CD14-positive monocyte (primary cell): ENCODE data around the gene LPAR5. TPM values are rescaled to one million over a fixed set of nuclear protein-coding genes. Genes with fewer than 3 reads are reported as not detected.
A peak's percentile ranks its signal among the peaks of the same experiment; 100 is the strongest.

Source experiments
- DNase-seq, 3 donors: peaks; one replicate each; pipeline ENCODE4 v3.0.0-alpha.2; 2011 to 2022
- H2AFZ ChIP-seq: 2 replicates; pipeline ENCODE4 v1.6.0; 2012; ENCODE audit warnings: mild to moderate bottlenecking, low read depth, low read length, inconsistent platforms; ENCODE audit not compliant: insufficient read depth, poor library complexity, severe bottlenecking
- H3K27ac ChIP-seq, 2 donors: 1 replicate in 1 of 2; 2 replicates in 1 of 2; pipeline ENCODE4 v1.5.1; 2012 to 2013; ENCODE audit warnings: low read length in 2 of 2, control low read depth in 1 of 2, inconsistent platforms in 1 of 2, low read depth in 1 of 2, mild to moderate bottlenecking in 1 of 2
- H3K27me3 ChIP-seq, 2 donors: one replicate each; pipeline versions ENCODE4 v1.6.0 to v1.6.1; 2011 to 2013; ENCODE audit warnings: low read length in 2 of 2; ENCODE audit not compliant: control insufficient read depth in 2 of 2, insufficient read depth in 2 of 2
- H3K36me3 ChIP-seq, 2 donors: replicated peaks in 1 of 2; 1 replicate in 1 of 2; 2 replicates in 1 of 2; pipeline versions ENCODE4 v1.5.1 to v1.6.1; 2012 to 2013; ENCODE audit warnings: low read length in 2 of 2, control low read depth in 1 of 2, inconsistent platforms in 1 of 2, mild to moderate bottlenecking in 1 of 2; ENCODE audit not compliant: insufficient read depth in 2 of 2, control insufficient read depth in 1 of 2
- H3K4me1 ChIP-seq, 2 donors: 1 replicate in 1 of 2; 2 replicates in 1 of 2; pipeline versions ENCODE4 v1.5.1 to v1.6.1; 2012 to 2013; ENCODE audit warnings: low read length in 2 of 2, control low read depth in 1 of 2, inconsistent platforms in 1 of 2, mild to moderate bottlenecking in 1 of 2, moderate library complexity in 1 of 2; ENCODE audit not compliant: insufficient read depth in 2 of 2, control insufficient read depth in 1 of 2
- H3K4me2 ChIP-seq: replicated peaks from 2 replicates; pipeline ENCODE3; 2012; ENCODE audit warnings: low read length, moderate library complexity, mild to moderate bottlenecking; ENCODE audit not compliant: poor library complexity, severe bottlenecking; ENCODE audit errors: extremely low read depth
- H3K4me3 ChIP-seq, 3 experiments: fragments of 200-600 bp in 1 of 3; sonication (generic) in 1 of 3; replicated peaks in 1 of 3; 1 replicate in 2 of 3; 2 replicates in 1 of 3; pipeline ENCODE4 v1.5.1; 2011 to 2013; ENCODE audit warnings: low read length in 3 of 3, mild to moderate bottlenecking in 3 of 3, control low read depth in 2 of 3, low read depth in 2 of 3, inconsistent platforms in 1 of 3, moderate library complexity in 1 of 3
- H3K79me2 ChIP-seq: 2 replicates; pipeline ENCODE4 v1.6.0; 2012; ENCODE audit warnings: mild to moderate bottlenecking, control low read depth, inconsistent platforms, low read length, moderate library complexity; ENCODE audit not compliant: insufficient read depth
- H3K9ac ChIP-seq: 2 replicates; pipeline ENCODE4 v1.6.0; 2017; ENCODE audit warnings: low read length, mild to moderate bottlenecking; ENCODE audit not compliant: insufficient read depth, poor library complexity, severe bottlenecking
- H3K9me3 ChIP-seq, 2 donors: replicated peaks in 1 of 2; 1 replicate in 1 of 2; 2 replicates in 1 of 2; pipeline versions ENCODE4 v1.5.1 to v1.6.1; 2012 to 2013; ENCODE audit warnings: low read length in 2 of 2, control low read depth in 1 of 2; ENCODE audit not compliant: control insufficient read depth in 1 of 2, insufficient read depth in 1 of 2
- H4K20me1 ChIP-seq: 2 replicates; pipeline ENCODE4 v1.6.0; 2012; ENCODE audit warnings: mild to moderate bottlenecking, low read length, control low read depth, moderate library complexity; ENCODE audit not compliant: insufficient read depth
- H3K27ac Mint-ChIP-seq, 7 donors: one replicate each; pipeline ENCODE4 v1.8.0; 2020; ENCODE audit warnings: mild to moderate bottlenecking in 7 of 7, mixed read lengths in 7 of 7, moderate library complexity in 6 of 7, inconsistent platforms in 2 of 7
- H3K27me3 Mint-ChIP-seq, 3 donors: one replicate each; pipeline ENCODE4 v1.8.0; 2021 to 2022; ENCODE audit warnings: low read depth in 3 of 3, mild to moderate bottlenecking in 3 of 3, mixed read lengths in 3 of 3, moderate library complexity in 3 of 3, inconsistent platforms in 1 of 3
- H3K36me3 Mint-ChIP-seq, 2 donors: one replicate each; pipeline ENCODE4 v1.8.0; 2020; ENCODE audit warnings: mixed read lengths in 2 of 2, inconsistent platforms in 1 of 2, mild to moderate bottlenecking in 1 of 2
- H3K4me1 Mint-ChIP-seq: one replicate; pipeline ENCODE4 v1.8.0; 2020; ENCODE audit warnings: mild to moderate bottlenecking, mixed read lengths
- H3K4me3 Mint-ChIP-seq, 2 donors: one replicate each; pipeline ENCODE4 v1.8.0; 2020; ENCODE audit warnings: mild to moderate bottlenecking in 2 of 2, mixed read lengths in 2 of 2, moderate library complexity in 1 of 2
- H3K9me3 Mint-ChIP-seq, 7 donors: one replicate each; pipeline ENCODE4 v1.8.0; 2020 to 2022; ENCODE audit warnings: mixed read lengths in 7 of 7, mild to moderate bottlenecking in 6 of 7, moderate library complexity in 6 of 7, inconsistent platforms in 2 of 7
- WGBS: methylation state at CpG from one replicate; pipeline ENCODE4 v1.1.5; 2013; ENCODE audit warnings: missing lambda C conversion rate; ENCODE audit not compliant: insufficient coverage; 5-methylcytosine and 5-hydroxymethylcytosine counted together
- intact Hi-C, 2 donors: fragments of 100-400 bp; cut with micrococcal nuclease; formaldehyde crosslinking; loops; one replicate each; pipeline versions ENCODE4 v1.15.0 to v1.15.1; 2023
- polyA plus RNA-seq, 3 donors: library from polyadenylated mRNA; depleted of rRNA in 1 of 3; unstranded in 2 of 3; stranded (reverse) in 1 of 3; fragments of 300-500 nt in 2 of 3; fragments of >200 nt in 1 of 3; fragmentation: Illumina TruSeq in 2 of 3; gene quantifications; 1 replicate in 2 of 3; 2 replicates in 1 of 3; pipeline ENCODE4 v1.2.3, GENCODE V29; 2012 to 2021
- TF ChIP-seq, protein P1 (sequence below): fragments of 200-600 bp; IDR thresholded peaks from one replicate; pipeline ENCODE4 v1.8.0; 2022; ENCODE audit warnings: antibody characterized with exemption, mild to moderate bottlenecking

LPAR5 gene
- polyA plus RNA-seq, 3 donors: 0.11 to 0.18 (median 0.14) TPM

- no peaks in the 10 kb centered on the region for H3K36me3 Mint-ChIP-seq
- H2AFZ ChIP-seq: peak overlapping the region; percentile 75
- no peaks in the 10 kb centered on the region for H3K9me3 ChIP-seq
- peak overlapping the region; percentile 46 to 47 for H3K4me3 Mint-ChIP-seq
- peaks cover 0 to 8% (median 5%) of the 10 kb centered on the region in 3 donors for H3K27me3 Mint-ChIP-seq
- peak in 1 of 3 donors; percentile 27 for DNase-seq
- peaks cover 26 to 29% of the 10 kb centered on the region in 2 donors for H3K4me1 ChIP-seq
- H3K27ac ChIP-seq: no peak overlapping the region
- H3K36me3 ChIP-seq: no peaks in the 10 kb centered on the region
- peak overlapping the region in 5 of 7 donors; percentile 19 to 76 (median 44) for H3K27ac Mint-ChIP-seq
- WGBS: 71% methylated on average over 19 of the region's 21 CpGs
- H3K4me2 ChIP-seq: no peak overlapping the region
- intact Hi-C loops: no loop called here
- H3K9me3 Mint-ChIP-seq: peaks cover 0 to 2% (median 0%) of the 10 kb centered on the region in 7 donors
- no peaks in the 10 kb centered on the region for H3K27me3 ChIP-seq
- H3K4me3 ChIP-seq: no peak overlapping the region
- H3K9ac ChIP-seq: no peak overlapping the region
- no peaks in the 10 kb centered on the region for H4K20me1 ChIP-seq
- H3K79me2 ChIP-seq: no peaks in the 10 kb centered on the region
- H3K4me1 Mint-ChIP-seq: peaks cover 30% of the 10 kb centered on the region
- TF ChIP-seq, protein P1, sequence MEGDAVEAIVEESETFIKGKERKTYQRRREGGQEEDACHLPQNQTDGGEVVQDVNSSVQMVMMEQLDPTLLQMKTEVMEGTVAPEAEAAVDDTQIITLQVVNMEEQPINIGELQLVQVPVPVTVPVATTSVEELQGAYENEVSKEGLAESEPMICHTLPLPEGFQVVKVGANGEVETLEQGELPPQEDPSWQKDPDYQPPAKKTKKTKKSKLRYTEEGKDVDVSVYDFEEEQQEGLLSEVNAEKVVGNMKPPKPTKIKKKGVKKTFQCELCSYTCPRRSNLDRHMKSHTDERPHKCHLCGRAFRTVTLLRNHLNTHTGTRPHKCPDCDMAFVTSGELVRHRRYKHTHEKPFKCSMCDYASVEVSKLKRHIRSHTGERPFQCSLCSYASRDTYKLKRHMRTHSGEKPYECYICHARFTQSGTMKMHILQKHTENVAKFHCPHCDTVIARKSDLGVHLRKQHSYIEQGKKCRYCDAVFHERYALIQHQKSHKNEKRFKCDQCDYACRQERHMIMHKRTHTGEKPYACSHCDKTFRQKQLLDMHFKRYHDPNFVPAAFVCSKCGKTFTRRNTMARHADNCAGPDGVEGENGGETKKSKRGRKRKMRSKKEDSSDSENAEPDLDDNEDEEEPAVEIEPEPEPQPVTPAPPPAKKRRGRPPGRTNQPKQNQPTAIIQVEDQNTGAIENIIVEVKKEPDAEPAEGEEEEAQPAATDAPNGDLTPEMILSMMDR: no peak
Observed at GRCh38 chr12:6632026-6632983, 3.5 kb downstream of the LPAR5 start.

DNA sequence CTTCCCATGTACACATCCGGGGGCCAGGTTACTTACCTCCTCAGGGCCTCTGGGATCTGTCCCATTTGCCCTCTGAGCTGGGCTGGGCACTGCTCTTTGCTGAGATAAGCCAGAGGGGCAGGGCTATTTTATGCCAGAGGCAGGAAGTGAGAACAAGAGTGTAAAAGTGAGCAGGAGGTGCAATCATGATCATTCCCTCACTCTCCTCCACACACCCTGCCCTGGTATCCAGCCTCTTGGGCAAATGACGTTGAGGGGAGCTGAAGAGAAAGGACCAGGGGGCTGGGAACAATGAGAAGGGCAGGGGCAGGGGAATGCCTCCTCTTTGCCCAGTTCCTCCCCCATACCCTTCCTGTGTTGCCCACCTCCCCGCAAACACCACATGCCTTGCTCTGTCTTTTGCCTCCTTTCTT lies 4.2 kb downstream of the LPAR5 start:
- intact Hi-C loops: no loop called here
- Histone ChIP-seq H4K20me1 (no peaks in the 10 kb centered on the region), H3K36me3 (no peaks in the 10 kb centered on the region), H3K27ac (no peak overlapping the region), H3K4me3 (no peak overlapping the region), H3K79me2 (no peaks in the 10 kb centered on the region), H3K9ac (no peak overlapping the region), H3K9me3 (no peaks in the 10 kb centered on the region), H3K27me3 (no peaks in the 10 kb centered on the region), H3K4me2 (no peak overlapping the region), H2AFZ (no peak overlapping the region), H3K4me1 (peaks cover 24 to 28% of the 10 kb centered on the region in 2 donors)
- no peak for DNase-seq
- H3K36me3 Mint-ChIP-seq: no peaks in the 10 kb centered on the region
- H3K27me3 Mint-ChIP-seq: peaks cover under 1 to 8% (median 5%) of the 10 kb centered on the region in 3 donors
- H3K27ac Mint-ChIP-seq: peak overlapping the region in 1 of 7 donors; percentile 15
- peak overlapping the region in 1 of 2 donors; percentile 16 for H3K4me3 Mint-ChIP-seq
- H3K9me3 Mint-ChIP-seq: peaks cover 0 to 2% (median 0%) of the 10 kb centered on the region in 7 donors
- 94% methylated on average over 2 of the region's 3 CpGs for WGBS
- TF ChIP-seq, protein P1: no peak
- H3K4me1 Mint-ChIP-seq: peaks cover 29% of the 10 kb centered on the region
